ENCODE results near the gene EPB41L4B. TPM values are rescaled to one million over a fixed set of nuclear protein-coding genes. Genes with fewer than 3 reads are reported as not detected.

The EPB41L4B gene
- polyA plus RNA-seq, 1 donor from 2014 or later: 4.1 TPM

GRCh38 chr9:109203761-109204360, 117.0 kb downstream of the EPB41L4B start:
- Histone ChIP-seq H3K9me3 (ENCODE audit: low read length) (no peaks in the 10 kb centered on the region), H3K4me3 (ENCODE audit: low read length) (no peak overlapping the region), H3K27me3 (ENCODE audit: insufficient read depth, low read depth, low read length) (no peaks in the 10 kb centered on the region), H3K4me2 (ENCODE audit: low read length) (no peak overlapping the region), H3F3A (ENCODE audit: insufficient read depth, low read length, poor library complexity, severe bottlenecking) (no peaks in the 10 kb centered on the region), H2AFZ (ENCODE audit: low read depth, low read length) (no peak overlapping the region), H4K20me1 (ENCODE audit: insufficient read depth) (no peaks in the 10 kb centered on the region), H3K9me2 (ENCODE audit: insufficient read depth, low read length) (no peaks in the 10 kb centered on the region), H3K36me3 (ENCODE audit: insufficient read depth, low read length) (no peaks in the 10 kb centered on the region), H3K79me2 (replicated peaks; ENCODE audit: insufficient read depth, low read length) (no peaks in the 10 kb centered on the region), H3K9ac (ENCODE audit: low read length) (no peak overlapping the region), H3K27ac (ENCODE audit: low read length) (no peak overlapping the region)
- TF ChIP-seq SMC3 (conservative IDR thresholded peaks at IDR 0.05; ENCODE audit: poor library complexity) (no peak), EZH2 (IDR thresholded peaks at IDR 0.05; ENCODE audit: borderline replicate concordance, insufficient read depth, low read length, poor library complexity, severe bottlenecking) (no peak), POLR2AphosphoS5 (IDR thresholded peaks at IDR 0.05) (no peak), MXI1 (conservative IDR thresholded peaks at IDR 0.05; ENCODE audit: poor library complexity, severe bottlenecking) (no peak), RAD21 (conservative IDR thresholded peaks at IDR 0.05) (no peak), REST (IDR thresholded peaks at IDR 0.05; ENCODE audit: borderline replicate concordance) (no peak), EP300 (conservative IDR thresholded peaks at IDR 0.05; ENCODE audit: poor library complexity, severe bottlenecking) (no peak), TAF1 (IDR thresholded peaks at IDR 0.05; ENCODE audit: low read depth) (no peak)
- TF ChIP-seq, protein P1, sequence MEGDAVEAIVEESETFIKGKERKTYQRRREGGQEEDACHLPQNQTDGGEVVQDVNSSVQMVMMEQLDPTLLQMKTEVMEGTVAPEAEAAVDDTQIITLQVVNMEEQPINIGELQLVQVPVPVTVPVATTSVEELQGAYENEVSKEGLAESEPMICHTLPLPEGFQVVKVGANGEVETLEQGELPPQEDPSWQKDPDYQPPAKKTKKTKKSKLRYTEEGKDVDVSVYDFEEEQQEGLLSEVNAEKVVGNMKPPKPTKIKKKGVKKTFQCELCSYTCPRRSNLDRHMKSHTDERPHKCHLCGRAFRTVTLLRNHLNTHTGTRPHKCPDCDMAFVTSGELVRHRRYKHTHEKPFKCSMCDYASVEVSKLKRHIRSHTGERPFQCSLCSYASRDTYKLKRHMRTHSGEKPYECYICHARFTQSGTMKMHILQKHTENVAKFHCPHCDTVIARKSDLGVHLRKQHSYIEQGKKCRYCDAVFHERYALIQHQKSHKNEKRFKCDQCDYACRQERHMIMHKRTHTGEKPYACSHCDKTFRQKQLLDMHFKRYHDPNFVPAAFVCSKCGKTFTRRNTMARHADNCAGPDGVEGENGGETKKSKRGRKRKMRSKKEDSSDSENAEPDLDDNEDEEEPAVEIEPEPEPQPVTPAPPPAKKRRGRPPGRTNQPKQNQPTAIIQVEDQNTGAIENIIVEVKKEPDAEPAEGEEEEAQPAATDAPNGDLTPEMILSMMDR (IDR thresholded peaks at IDR 0.05; ENCODE audit: poor library complexity, severe bottlenecking): no peak

GRCh38 chr9:109199676-109200075, 121.2 kb downstream of the EPB41L4B start:
- H3K27me3 ChIP-seq (ENCODE audit: insufficient read depth, low read depth, low read length): no peaks in the 10 kb centered on the region
- no peak for TF ChIP-seq RAD21 (conservative IDR thresholded peaks at IDR 0.05)
- no peak for TF ChIP-seq EP300 (conservative IDR thresholded peaks at IDR 0.05; ENCODE audit: poor library complexity, severe bottlenecking)
- TF ChIP-seq, protein P1 (IDR thresholded peaks at IDR 0.05; ENCODE audit: poor library complexity, severe bottlenecking): no peak
- no peak for TF ChIP-seq MXI1 (conservative IDR thresholded peaks at IDR 0.05; ENCODE audit: poor library complexity, severe bottlenecking)
- TF ChIP-seq SMC3 (conservative IDR thresholded peaks at IDR 0.05; ENCODE audit: poor library complexity): no peak
- no peak for TF ChIP-seq TAF1 (IDR thresholded peaks at IDR 0.05; ENCODE audit: low read depth)
- no peak for TF ChIP-seq REST (IDR thresholded peaks at IDR 0.05; ENCODE audit: borderline replicate concordance)
- no peak for TF ChIP-seq EZH2 (IDR thresholded peaks at IDR 0.05; ENCODE audit: borderline replicate concordance, insufficient read depth, low read length, poor library complexity, severe bottlenecking)
- no peak for TF ChIP-seq POLR2AphosphoS5 (IDR thresholded peaks at IDR 0.05)
- H3K4me2 ChIP-seq (ENCODE audit: low read length): no peak overlapping the region
- no peaks in the 10 kb centered on the region for H3K79me2 ChIP-seq (replicated peaks; ENCODE audit: insufficient read depth, low read length)
- H4K20me1 ChIP-seq (ENCODE audit: insufficient read depth): no peaks in the 10 kb centered on the region
- no peak overlapping the region for H3K4me3 ChIP-seq (ENCODE audit: low read length)
- no peak overlapping the region for H3K27ac ChIP-seq (ENCODE audit: low read length)
- H3K36me3 ChIP-seq (ENCODE audit: insufficient read depth, low read length): no peaks in the 10 kb centered on the region
- H3K9me3 ChIP-seq (ENCODE audit: low read length): no peaks in the 10 kb centered on the region
- no peak overlapping the region for H2AFZ ChIP-seq (ENCODE audit: low read depth, low read length)
- H3K9me2 ChIP-seq (ENCODE audit: insufficient read depth, low read length): no peaks in the 10 kb centered on the region
- H3F3A ChIP-seq (ENCODE audit: insufficient read depth, low read length, poor library complexity, severe bottlenecking): no peaks in the 10 kb centered on the region
- H3K9ac ChIP-seq (ENCODE audit: low read length): no peak overlapping the region

Data from neural cell (in vitro differentiated cells).